ENCODE results near the gene ATP8A1.
"Not testable (repeated sequence)": the region's sequence is repeated elsewhere in the genome, so short reads cannot be mapped to it uniquely, and the experiment has no call there.

Gene ATP8A1

DNA sequence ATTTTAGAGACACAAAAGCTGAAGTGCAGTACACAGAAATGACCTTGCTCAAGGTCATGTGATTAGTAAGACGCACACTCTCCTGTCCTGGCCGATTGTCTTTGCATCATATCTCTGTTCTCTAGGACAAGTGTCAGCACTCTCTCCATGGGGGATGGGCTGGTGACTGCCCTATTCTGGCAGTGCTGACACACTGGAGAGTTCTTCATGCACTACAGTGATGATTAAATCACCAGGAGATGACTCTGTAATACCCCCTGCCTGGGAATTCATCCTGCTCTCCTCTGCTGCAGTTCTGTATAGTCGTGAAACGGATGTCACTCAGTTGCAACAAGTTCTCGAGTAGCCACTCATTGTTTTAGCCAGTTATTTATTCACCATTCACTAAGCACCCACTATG, 264.9 kb downstream of the ATP8A1 start:
- Mint-ChIP-seq H3K9me3 (no peaks in the 10 kb centered on the region), H3K4me3 (no peak overlapping the region), H3K4me1 (peaks cover 17% of the 10 kb centered on the region), H3K27me3 (peaks cover 9% of the 10 kb centered on the region), H3K36me3 (no peaks in the 10 kb centered on the region), H3K27ac (no peak overlapping the region)
- no peak for ATAC-seq (ENCODE audit: low read depth)
- DNase-seq (ENCODE audit: low spot score in 2 of 2), result no peak

DNA sequence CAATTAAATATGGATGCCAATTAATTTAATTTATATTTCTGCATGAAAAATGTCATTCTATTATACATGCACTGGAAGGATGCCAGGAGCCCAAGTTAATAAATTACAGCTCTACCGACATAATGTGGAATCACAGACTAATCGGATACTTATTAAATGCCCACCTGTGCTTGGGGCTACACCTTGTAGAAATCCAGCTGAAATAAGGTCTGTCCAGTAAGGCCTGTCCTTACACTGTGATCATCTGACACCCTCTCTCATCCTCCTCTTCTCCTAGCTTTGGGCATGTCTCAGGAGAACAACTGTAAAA, 265.6 kb downstream of the ATP8A1 start:
- no peak for DNase-seq (ENCODE audit: low spot score in 2 of 2)
- H3K9me3 Mint-ChIP-seq, result no peaks in the 10 kb centered on the region
- H3K27me3 Mint-ChIP-seq, result peaks cover 3% of the 10 kb centered on the region
- ATAC-seq (ENCODE audit: low read depth), result no peak
- no peak overlapping the region for H3K27ac Mint-ChIP-seq
- no peak overlapping the region for H3K4me3 Mint-ChIP-seq
- H3K36me3 Mint-ChIP-seq, result no peaks in the 10 kb centered on the region
- peaks cover 10% of the 10 kb centered on the region for H3K4me1 Mint-ChIP-seq

DNA sequence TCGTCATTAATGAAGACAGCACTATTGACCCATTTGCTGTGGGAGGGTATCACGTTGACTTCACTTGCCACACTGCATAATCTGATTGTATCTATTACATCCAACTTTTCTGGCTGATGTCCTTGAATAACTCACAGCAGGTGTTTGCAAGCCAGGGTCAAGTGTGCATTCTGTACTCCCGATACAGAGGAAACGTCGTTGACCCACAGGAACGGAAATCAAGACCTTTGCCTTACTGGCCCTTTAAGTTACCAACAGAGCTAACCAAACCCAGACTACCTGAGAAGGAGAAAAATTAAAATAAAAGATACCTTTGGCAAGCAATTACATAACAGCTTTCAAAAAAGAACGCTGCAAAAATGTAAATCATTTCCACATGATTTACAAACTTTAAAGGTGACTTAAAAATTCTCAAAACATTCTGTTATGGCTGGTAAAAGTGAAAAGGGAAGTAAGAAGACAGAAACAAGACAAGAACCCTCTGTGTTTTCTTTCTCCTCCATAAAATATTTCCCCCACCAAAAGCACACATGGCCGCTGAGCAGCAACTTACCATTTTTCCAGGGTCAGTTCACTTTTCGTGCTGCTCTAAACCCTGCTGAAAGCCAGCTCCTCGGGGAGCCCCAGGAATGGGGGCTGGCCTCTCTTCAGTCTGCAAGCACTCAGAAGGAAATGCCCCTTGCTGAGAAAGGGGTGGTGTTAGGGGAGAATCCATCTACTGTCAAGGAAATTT, 266.1 kb downstream of the ATP8A1 start:
- Mint-ChIP-seq H3K4me1 (peaks cover 9% of the 10 kb centered on the region), H3K4me3 (peak overlapping the region; percentile 61), H3K27me3 (peaks cover 2% of the 10 kb centered on the region), H3K27ac (no peak overlapping the region), H3K9me3 (no peaks in the 10 kb centered on the region), H3K36me3 (no peaks in the 10 kb centered on the region)
- DNase-seq (ENCODE audit: low spot score in 2 of 2) (no peak), ATAC-seq (ENCODE audit: low read depth) (no peak)

DNA sequence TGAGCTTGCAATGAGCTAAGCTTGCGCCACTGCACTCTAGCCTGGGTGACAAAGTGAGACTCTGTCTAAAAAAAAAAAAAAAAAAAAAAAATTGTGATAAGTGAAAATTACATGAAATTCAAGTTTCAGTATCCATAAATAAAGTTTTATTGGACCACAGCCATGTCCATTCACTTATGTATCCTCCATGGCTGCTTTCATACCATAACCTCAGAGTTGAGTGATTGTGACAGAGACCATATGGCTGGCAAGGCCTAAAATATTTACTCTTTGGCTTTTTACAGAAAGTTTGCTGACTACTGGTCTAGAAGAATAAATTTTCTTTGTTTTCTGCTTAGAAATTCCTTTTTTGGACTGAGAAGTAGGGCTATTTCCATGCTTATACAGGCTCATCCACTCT, 271.4 kb downstream of the ATP8A1 start:
- Mint-ChIP-seq H3K27ac (no peak overlapping the region), H3K9me3 (peaks cover 3% of the 10 kb centered on the region), H3K27me3 (peaks cover 8% of the 10 kb centered on the region), H3K4me3 (no peak overlapping the region), H3K36me3 (peaks cover 4% of the 10 kb centered on the region), H3K4me1 (peaks cover 6% of the 10 kb centered on the region)
- DNase-seq (ENCODE audit: low spot score in 2 of 2) (no peak), ATAC-seq (ENCODE audit: low read depth) (no peak)

DNA sequence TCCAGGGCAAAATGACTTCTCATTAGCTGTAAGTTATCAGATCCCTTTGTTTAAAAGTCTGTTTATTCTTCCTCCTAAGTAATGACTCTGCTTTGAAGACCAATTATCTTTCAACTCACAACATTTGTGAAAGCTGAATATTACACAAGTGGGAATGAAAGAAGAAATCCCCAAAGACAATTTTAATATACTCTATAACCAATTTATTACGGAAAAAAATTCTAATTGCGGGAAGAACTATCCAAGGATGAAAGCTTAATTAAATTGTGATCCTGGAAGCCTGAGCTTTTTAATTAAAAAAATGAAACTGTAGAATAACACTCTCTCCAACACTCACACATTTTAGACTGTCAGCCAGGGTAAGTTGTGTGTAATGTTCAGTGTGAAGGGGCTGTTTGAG, 275.2 kb downstream of the ATP8A1 start:
- Mint-ChIP-seq H3K36me3 (peaks cover 4% of the 10 kb centered on the region), H3K27ac (no peak overlapping the region), H3K4me3 (no peak overlapping the region), H3K27me3 (peaks cover 10% of the 10 kb centered on the region), H3K9me3 (peaks cover 3% of the 10 kb centered on the region), H3K4me1 (peaks cover 3% of the 10 kb centered on the region)
- ATAC-seq (ENCODE audit: low read depth), result no peak
- DNase-seq (ENCODE audit: low spot score in 2 of 2), result no peak

DNA sequence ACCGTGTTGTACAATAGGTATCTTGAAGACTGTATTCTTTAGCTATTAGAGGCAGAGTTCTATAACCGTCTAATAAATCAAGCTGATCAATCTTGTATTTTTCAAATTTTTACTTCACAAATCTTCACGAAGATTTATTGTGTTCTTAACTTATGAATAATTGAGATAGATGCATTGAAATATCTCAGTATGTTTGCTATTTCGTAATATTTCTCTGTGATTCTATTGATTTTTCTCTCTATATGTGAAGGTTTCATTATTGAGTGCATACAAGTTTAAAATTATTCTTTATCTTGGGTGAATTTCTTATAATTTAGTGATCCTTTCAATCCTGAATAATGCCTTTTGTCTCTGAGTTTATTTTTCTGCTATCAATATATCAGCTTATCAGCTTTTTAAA, 279.4 kb downstream of the ATP8A1 start:
- H3K36me3 Mint-ChIP-seq, result no peaks in the 10 kb centered on the region
- H3K4me3 Mint-ChIP-seq, result no peak overlapping the region
- ATAC-seq (ENCODE audit: low read depth), result no peak
- H3K4me1 Mint-ChIP-seq, result no peaks in the 10 kb centered on the region
- H3K27me3 Mint-ChIP-seq, result peaks cover 8% of the 10 kb centered on the region
- no peak overlapping the region for H3K27ac Mint-ChIP-seq
- H3K9me3 Mint-ChIP-seq, result peaks cover 2% of the 10 kb centered on the region
- no peak for DNase-seq (ENCODE audit: low spot score in 2 of 2)

DNA sequence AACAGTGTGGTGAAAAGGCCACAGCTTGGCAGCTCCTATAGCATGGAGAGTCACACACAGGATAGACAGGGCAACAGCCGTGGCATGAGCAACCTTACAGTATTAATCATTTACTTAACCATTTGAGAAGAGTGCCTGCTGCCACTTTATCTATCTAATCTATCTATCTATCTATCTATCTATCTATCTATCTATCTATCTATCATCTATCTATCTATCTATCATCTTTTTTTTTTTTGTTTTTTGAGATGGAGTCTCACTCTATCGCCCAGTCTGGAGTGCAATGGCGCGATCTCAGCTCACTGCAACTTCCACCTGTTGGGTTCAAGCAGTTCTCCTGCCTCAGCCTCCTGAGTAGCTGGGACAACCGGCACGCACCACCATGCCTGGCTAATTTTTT, 284.6 kb downstream of the ATP8A1 start:
- not testable (repeated sequence) for H3K9me3 Mint-ChIP-seq; DNase-seq (ENCODE audit: low spot score in 2 of 2); H3K4me3 Mint-ChIP-seq; H3K27me3 Mint-ChIP-seq; H3K4me1 Mint-ChIP-seq; H3K36me3 Mint-ChIP-seq; ATAC-seq (ENCODE audit: low read depth); H3K27ac Mint-ChIP-seq

DNA sequence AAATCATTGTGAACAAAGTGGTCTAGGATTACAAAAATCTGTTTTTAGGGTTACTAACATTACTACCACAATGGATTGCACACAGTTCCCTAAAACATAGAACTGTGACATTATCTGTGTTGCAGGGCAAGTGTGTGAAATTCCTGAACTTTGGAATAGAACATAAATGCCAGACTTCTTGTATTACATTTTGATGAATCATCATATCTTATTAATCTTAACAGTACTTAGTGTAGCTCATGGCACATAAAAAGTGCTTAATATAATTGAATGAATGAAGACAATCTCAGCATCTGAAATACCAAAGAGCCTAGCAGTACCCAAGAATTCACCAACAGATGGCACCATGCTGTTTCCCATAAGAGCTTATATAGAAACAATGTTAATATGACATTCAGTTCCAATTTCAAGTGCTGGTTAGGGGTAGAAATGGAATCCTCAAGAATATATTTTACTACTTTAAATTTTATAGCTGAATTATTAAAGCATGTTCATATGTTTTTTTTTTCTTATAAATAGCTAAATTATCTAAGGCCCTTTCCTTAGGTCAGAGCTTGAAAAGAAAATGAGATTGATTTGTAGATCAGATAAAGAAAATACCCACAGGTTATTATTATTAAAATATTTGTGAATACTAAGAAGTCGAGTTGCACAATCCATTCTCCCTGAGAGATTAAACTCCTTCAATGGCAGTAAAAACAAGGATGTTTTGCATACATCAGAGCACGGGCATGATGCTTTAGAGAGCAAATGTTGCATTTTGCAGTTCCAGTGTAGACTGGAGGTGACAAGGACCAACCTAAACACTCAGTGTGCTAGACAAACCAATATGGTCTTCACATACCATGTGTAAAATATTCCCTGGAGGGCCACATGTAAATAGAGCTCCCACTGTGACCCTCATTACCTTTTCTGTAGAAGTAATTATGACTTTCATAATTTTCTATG, 285.3 kb downstream of the ATP8A1 start:
- ATAC-seq (ENCODE audit: low read depth), result no peak
- Mint-ChIP-seq H3K4me3 (no peak overlapping the region), H3K36me3 (no peaks in the 10 kb centered on the region), H3K27me3 (peaks cover 4% of the 10 kb centered on the region), H3K27ac (no peak overlapping the region), H3K9me3 (peaks cover 2% of the 10 kb centered on the region), H3K4me1 (no peaks in the 10 kb centered on the region)
- no peak for DNase-seq (ENCODE audit: low spot score in 2 of 2)

DNA sequence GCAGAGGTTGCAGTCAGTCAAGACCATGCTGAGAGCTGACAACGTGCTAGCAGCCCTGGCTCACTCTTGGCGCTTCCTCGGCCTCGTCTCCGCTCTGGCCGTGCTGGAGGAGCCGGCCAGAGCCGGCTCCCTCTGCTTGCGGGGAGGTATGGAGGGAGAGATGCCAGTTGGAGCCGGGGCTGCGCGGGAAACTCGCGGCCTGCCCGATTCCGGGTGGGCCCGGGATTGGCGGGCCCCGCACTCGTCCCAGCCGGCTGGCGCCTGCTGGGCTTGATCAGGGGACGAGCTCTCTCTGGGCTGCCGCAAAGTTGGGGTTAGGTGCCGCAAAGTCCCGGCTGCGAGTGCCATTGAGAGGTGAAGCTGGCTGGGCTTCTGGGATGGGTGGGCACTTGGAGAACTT, 287.4 kb downstream of the ATP8A1 start:
- H3K27ac Mint-ChIP-seq, result no peak overlapping the region
- no peak for ATAC-seq (ENCODE audit: low read depth)

DNA sequence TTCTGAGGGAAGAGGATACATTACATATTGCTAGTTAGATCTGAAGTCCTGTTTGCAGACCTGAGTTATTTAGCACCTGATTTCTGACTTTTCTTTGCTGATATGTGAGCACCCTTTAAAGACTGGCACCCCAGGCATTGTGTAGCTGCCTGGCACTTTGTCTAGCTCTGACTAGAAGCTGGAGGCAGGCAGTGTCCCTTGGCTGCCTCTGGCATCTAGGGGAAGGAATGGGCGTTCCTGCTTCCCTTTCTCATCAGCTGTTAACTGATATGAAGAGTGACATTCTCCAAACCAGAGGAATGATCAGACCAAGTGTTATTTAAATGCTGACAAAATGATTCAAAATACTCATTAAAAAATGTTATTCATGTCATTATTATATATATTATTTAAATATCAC, 289.9 kb downstream of the ATP8A1 start:
- Mint-ChIP-seq H3K36me3 (no peaks in the 10 kb centered on the region), H3K27me3 (peaks cover 4% of the 10 kb centered on the region), H3K9me3 (no peaks in the 10 kb centered on the region), H3K4me3 (no peak overlapping the region), H3K27ac (no peak overlapping the region), H3K4me1 (no peaks in the 10 kb centered on the region)
- DNase-seq (ENCODE audit: low spot score in 2 of 2) (no peak), ATAC-seq (ENCODE audit: low read depth) (no peak)

More for the DNA sequence above, 287.4 kb downstream of the ATP8A1 start:
- peaks cover 2% of the 10 kb centered on the region for H3K9me3 Mint-ChIP-seq
- H3K4me1 Mint-ChIP-seq, result no peaks in the 10 kb centered on the region
- no peak overlapping the region for H3K4me3 Mint-ChIP-seq
- peaks cover 4% of the 10 kb centered on the region for H3K27me3 Mint-ChIP-seq
- no peak for DNase-seq (ENCODE audit: low spot score in 2 of 2)
- H3K36me3 Mint-ChIP-seq, result no peaks in the 10 kb centered on the region

DNA sequence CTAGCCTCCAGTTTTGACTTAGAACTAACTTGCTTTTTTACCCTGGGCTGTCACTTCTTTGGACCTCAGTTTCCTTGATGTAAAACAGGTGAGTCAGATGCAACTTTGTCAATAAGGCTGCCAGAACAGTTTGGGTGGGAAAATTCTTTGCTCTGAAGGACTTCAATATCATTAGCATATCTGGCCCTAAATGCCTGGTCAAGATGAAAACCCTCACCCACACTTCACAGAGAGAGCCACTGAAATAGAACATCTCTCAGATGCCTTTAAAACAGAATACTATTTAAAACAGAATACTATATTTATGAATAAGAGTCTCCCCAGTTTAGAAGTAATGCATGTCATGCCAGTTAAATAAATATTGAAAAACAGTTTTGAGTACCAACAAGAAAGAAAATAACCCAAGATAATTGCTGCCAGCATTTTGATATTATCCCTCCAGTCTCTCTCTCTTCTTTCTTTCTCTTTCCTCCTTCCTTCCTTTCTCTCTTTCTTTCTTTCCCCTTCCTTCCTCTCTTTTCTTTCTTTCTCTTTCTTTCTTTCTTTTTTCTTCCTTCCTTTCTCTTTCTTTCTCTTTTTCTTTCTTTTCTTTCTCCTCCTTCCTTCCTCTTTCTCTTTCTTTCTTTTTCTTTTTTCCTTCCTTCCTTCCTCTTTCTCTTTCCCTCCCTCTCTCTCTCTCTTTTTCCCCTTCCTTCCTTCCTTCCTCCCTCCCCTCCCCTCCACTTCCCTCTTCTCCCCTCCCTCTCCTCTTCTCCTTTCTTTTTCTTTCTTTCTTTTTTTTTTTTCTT, 292.4 kb downstream of the ATP8A1 start:
- H3K4me1 Mint-ChIP-seq, result no peaks in the 10 kb centered on the region
- H3K27me3 Mint-ChIP-seq, result peaks cover 4% of the 10 kb centered on the region
- ATAC-seq (ENCODE audit: low read depth) (no peak), DNase-seq (ENCODE audit: low spot score in 2 of 2) (no peak)
- no peak overlapping the region for H3K4me3 Mint-ChIP-seq
- H3K27ac Mint-ChIP-seq, result no peak overlapping the region
- no peaks in the 10 kb centered on the region for H3K36me3 Mint-ChIP-seq
- no peaks in the 10 kb centered on the region for H3K9me3 Mint-ChIP-seq

DNA sequence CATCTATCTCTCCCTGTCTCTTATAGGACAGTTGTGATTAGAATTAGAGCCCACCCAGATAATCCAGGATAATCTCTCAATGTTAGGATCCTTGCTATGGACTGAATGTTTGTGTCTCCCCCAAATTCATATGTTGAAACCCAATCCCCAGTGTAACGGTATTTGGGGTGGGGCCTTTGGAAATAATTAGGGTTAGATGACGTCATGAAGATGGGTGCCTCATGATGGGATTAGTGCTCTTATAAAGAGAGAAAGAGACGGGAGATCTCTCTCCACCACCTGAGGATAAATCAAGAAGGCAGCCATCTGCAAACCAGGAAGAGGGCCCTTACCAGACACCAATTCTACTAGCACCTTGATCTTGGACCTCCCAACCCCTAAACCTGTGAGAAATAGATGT, 293.3 kb downstream of the ATP8A1 start:
- no peaks in the 10 kb centered on the region for H3K36me3 Mint-ChIP-seq
- no peak overlapping the region for H3K4me3 Mint-ChIP-seq
- DNase-seq (ENCODE audit: low spot score in 2 of 2) (no peak), ATAC-seq (ENCODE audit: low read depth) (no peak)
- H3K27me3 Mint-ChIP-seq, result peaks cover 8% of the 10 kb centered on the region
- no peak overlapping the region for H3K27ac Mint-ChIP-seq
- no peaks in the 10 kb centered on the region for H3K9me3 Mint-ChIP-seq
- no peaks in the 10 kb centered on the region for H3K4me1 Mint-ChIP-seq

DNA sequence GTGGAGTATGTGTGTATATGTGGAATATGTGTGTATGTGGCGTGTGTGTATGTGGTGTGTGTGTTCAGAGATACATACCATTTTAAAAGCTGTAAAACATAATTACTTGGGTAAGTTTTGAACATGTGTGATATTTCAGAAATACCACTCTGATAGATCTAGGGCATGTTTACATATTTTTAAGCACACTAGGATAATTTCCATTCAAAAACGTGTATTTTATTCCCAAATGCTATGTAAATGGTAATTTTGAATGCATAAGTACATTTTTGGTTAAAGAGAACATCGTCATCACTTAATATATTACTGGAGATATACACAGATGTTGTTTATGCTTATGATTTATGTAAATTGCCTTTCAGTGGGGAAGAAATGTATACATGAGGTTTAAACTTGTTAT, 294.3 kb downstream of the ATP8A1 start:
- DNase-seq (ENCODE audit: low spot score in 2 of 2) (no peak), ATAC-seq (ENCODE audit: low read depth) (no peak)
- Mint-ChIP-seq H3K4me1 (no peaks in the 10 kb centered on the region), H3K27ac (no peak overlapping the region), H3K4me3 (no peak overlapping the region), H3K9me3 (no peaks in the 10 kb centered on the region), H3K27me3 (peaks cover 8% of the 10 kb centered on the region), H3K36me3 (no peaks in the 10 kb centered on the region)

DNA sequence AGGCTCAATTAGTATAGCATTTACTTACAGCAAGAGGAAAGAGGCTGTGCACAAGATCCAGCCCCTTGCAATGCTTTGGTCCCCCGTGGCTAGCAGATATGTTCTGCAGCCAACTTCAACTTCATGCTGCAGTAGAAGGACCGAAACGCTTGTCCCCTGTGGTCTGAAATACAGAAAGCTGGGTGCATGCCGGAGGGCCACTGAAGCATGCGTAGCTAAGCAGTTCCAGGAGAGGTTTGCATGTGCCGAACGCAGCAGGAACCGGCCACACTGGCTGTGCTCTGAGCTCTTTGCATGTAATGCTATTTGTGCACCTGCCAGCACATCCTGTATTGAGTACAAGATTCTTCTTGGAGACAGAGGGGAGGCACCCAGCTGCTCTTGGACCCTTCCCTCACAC, 295.4 kb downstream of the ATP8A1 start:
- no peaks in the 10 kb centered on the region for H3K4me1 Mint-ChIP-seq
- ATAC-seq (ENCODE audit: low read depth), result no peak
- no peaks in the 10 kb centered on the region for H3K9me3 Mint-ChIP-seq
- H3K27ac Mint-ChIP-seq, result no peak overlapping the region
- peaks cover 11% of the 10 kb centered on the region for H3K27me3 Mint-ChIP-seq
- H3K36me3 Mint-ChIP-seq, result no peaks in the 10 kb centered on the region
- DNase-seq (ENCODE audit: low spot score in 2 of 2), result no peak
- H3K4me3 Mint-ChIP-seq, result no peak overlapping the region
